HCT116 (cell line): ENCODE data around the gene SLC25A12. TPM values are rescaled to one million over a fixed set of nuclear protein-coding genes. Genes with fewer than 3 reads are reported as not detected.

ENCODE experiments used
- ATAC-seq: fragments of 200-7000 bp; cut with Tn5 transposase; 2 replicates; pipeline ENCODE4 v1.9.1; 2020; ENCODE audit warnings: mild to moderate bottlenecking, moderate library complexity
- BruUV-seq: library from RNA; stranded (reverse); fragments of 400-500 nt; replicated peaks from 2 replicates; lab custom pipeline; 2021; lab: Mats Ljungman, UMichigan
- CTCF ChIA-PET: fragments of 300-600 bp; sonication (Branson Sonifier 250); formaldehyde crosslinking; loops from one replicate; lab custom pipeline; 2021; ENCODE audit warnings: antibody characterized with exemption; lab: Charles Lee
- POLR2A ChIA-PET: fragments of 300-600, 350-600 bp; sonication (Branson Sonifier 250); formaldehyde crosslinking; loops from one replicate; lab custom pipeline; 2021; ENCODE audit warnings: antibody characterized with exemption; lab: Charles Lee
- RAD21 ChIA-PET, 2 experiments: fragments of 300-600 bp; sonication (Branson Sonifier 250); formaldehyde crosslinking; loops; one replicate each; lab custom pipeline; 2023; ENCODE audit warnings: low total read pairs in 2 of 2; ENCODE audit not compliant: uncharacterized antibody in 2 of 2, unreplicated experiment in 2 of 2, low non-redundant PET in 1 of 2; lab: Charles Lee
- DNase-seq: peaks from one replicate; pipeline ENCODE4 v3.0.0-alpha.2; 2010; ENCODE audit warnings: low read depth, low spot score
- H2AFZ ChIP-seq: fragments of 200-600 bp; shearing (Covaris generic), sonication (generic); 2 replicates; pipeline ENCODE4 v1.6.1; 2017; ENCODE audit warnings: low read depth, mixed run types, mixed read lengths, antibody characterized with exemption, low read length; ENCODE audit not compliant: poor library complexity, severe bottlenecking
- H3K27ac ChIP-seq: 2 replicates; pipeline ENCODE4 v1.5.1; 2012; ENCODE audit warnings: low read depth, low read length
- H3K27me3 ChIP-seq: fragments of 200-600 bp; sonication (generic); 2 replicates; pipeline ENCODE4 v1.6.1; 2016; ENCODE audit warnings: mixed run types, low read length, mixed read lengths; ENCODE audit not compliant: insufficient read depth
- H3K36me3 ChIP-seq, 2 experiments: fragments of 200-500 bp in 1 of 2; fragments of 200-600 bp in 1 of 2; sonication (Bioruptor generic) in 1 of 2; sonication (generic) in 1 of 2; 2 replicates each; pipeline versions ENCODE4 v1.5.1 to v1.6.1; 2014 to 2016; ENCODE audit warnings: low read length in 2 of 2, inconsistent platforms in 1 of 2, mixed read lengths in 1 of 2, mixed run types in 1 of 2; ENCODE audit not compliant: insufficient read depth in 2 of 2, control insufficient read depth in 1 of 2
- H3K4me1 ChIP-seq, 2 experiments: fragments of 200-600 bp in 1 of 2; sonication (generic) in 1 of 2; 2 replicates each; pipeline versions ENCODE4 v1.5.1 to v1.6.1; 2012 to 2017; ENCODE audit warnings: low read length in 2 of 2, inconsistent platforms in 1 of 2, mild to moderate bottlenecking in 1 of 2, mixed read lengths in 1 of 2, mixed run types in 1 of 2, moderate library complexity in 1 of 2; ENCODE audit not compliant: insufficient read depth in 2 of 2, control insufficient read depth in 1 of 2
- H3K4me2 ChIP-seq: fragments of 200-600 bp; sonication (generic); 2 replicates; pipeline ENCODE4 v1.6.1; 2017; ENCODE audit warnings: mixed run types, low read length, mixed read lengths
- H3K4me3 ChIP-seq, 2 experiments: fragments of 200-600 bp in 1 of 2; sonication (generic) in 1 of 2; replicated peaks in 1 of 2; 2 replicates each; pipeline ENCODE4 v1.5.1; 2011 to 2016; ENCODE audit warnings: low read length in 2 of 2, control low read depth in 1 of 2, low read depth in 1 of 2, mild to moderate bottlenecking in 1 of 2, mixed read lengths in 1 of 2, mixed run types in 1 of 2
- H3K79me2 ChIP-seq: fragments of 200-600 bp; sonication (generic); 2 replicates; pipeline ENCODE4 v1.6.1; 2017; ENCODE audit warnings: mild to moderate bottlenecking, mixed run types, low read length, moderate library complexity, mixed read lengths; ENCODE audit not compliant: insufficient read depth
- H3K9ac ChIP-seq: fragments of 200-600 bp; sonication (generic); 2 replicates; pipeline ENCODE4 v1.6.1; 2016; ENCODE audit warnings: low read length, mixed read lengths
- H3K9me2 ChIP-seq: fragments of 200-600 bp; sonication (generic), shearing (Covaris generic); 2 replicates; pipeline ENCODE4 v1.6.1; 2017; ENCODE audit warnings: mixed run types, mild to moderate bottlenecking, moderate library complexity; ENCODE audit not compliant: insufficient read depth
- H3K9me3 ChIP-seq, 2 experiments: fragments of 200-500 bp in 1 of 2; fragments of 200-600 bp in 1 of 2; sonication (Bioruptor generic) in 1 of 2; sonication (generic) in 1 of 2; 2 replicates each; pipeline ENCODE4 v1.6.1; 2014 to 2017; ENCODE audit warnings: low read length in 2 of 2, mixed read lengths in 2 of 2, inconsistent platforms in 1 of 2, low read depth in 1 of 2, mild to moderate bottlenecking in 1 of 2, mixed run types in 1 of 2, moderate library complexity in 1 of 2; ENCODE audit not compliant: control insufficient read depth in 1 of 2, insufficient read depth in 1 of 2
- H4K20me1 ChIP-seq: fragments of 200-600 bp; sonication (generic), shearing (Covaris generic); 2 replicates; pipeline ENCODE4 v1.6.1; 2017; ENCODE audit warnings: mixed run types, mild to moderate bottlenecking, moderate library complexity; ENCODE audit not compliant: insufficient read depth
- CTCF ChIP-seq, 3 experiments: fragments of 200-600 bp in 1 of 3; sonication (generic) in 1 of 3; IDR thresholded peaks in 2 of 3; conservative IDR thresholded peaks in 1 of 3; 2 replicates each; pipeline ENCODE4 v1.5.1; 2012 to 2017; ENCODE audit warnings: low read depth in 2 of 3, low read length in 2 of 3, antibody characterized with exemption in 1 of 3, borderline replicate concordance in 1 of 3, control low read depth in 1 of 3, mild to moderate bottlenecking in 1 of 3, mixed read lengths in 1 of 3, mixed run types in 1 of 3, moderate library complexity in 1 of 3; ENCODE audit not compliant: insufficient read depth in 1 of 3
- EGR1 ChIP-seq: IDR thresholded peaks from 2 replicates; pipeline ENCODE4 v1.6.1; 2012; ENCODE audit warnings: low read depth
- ELF1 ChIP-seq: IDR thresholded peaks from 2 replicates; pipeline ENCODE4 v1.6.1; 2012; ENCODE audit warnings: low read depth, borderline replicate concordance
- EZH2 ChIP-seq: fragments of 200-600 bp; sonication (generic); IDR thresholded peaks from 2 replicates; pipeline ENCODE4 v1.6.1; 2017; ENCODE audit warnings: antibody characterized with exemption, mixed run types
- EZH2phosphoT487 ChIP-seq: fragments of 200-600 bp; IDR thresholded peaks from 2 replicates; pipeline ENCODE4 v1.6.1; 2018; ENCODE audit warnings: antibody characterized with exemption, borderline replicate concordance
- FOSL1 ChIP-seq: IDR thresholded peaks from 2 replicates; pipeline ENCODE4 v1.6.1; 2012; ENCODE audit warnings: low read depth
- JUND ChIP-seq: IDR thresholded peaks from 2 replicates; pipeline ENCODE4 v1.6.1; 2012
- MAX ChIP-seq: IDR thresholded peaks from 2 replicates; pipeline ENCODE4 v1.6.1; 2012
- POLR2A ChIP-seq: IDR thresholded peaks from 2 replicates; pipeline ENCODE4 v1.7.0; 2011; ENCODE audit warnings: borderline replicate concordance; ENCODE audit not compliant: insufficient read depth, insufficient read length; ENCODE audit errors: extremely low read depth
- POLR2AphosphoS5 ChIP-seq: IDR thresholded peaks from 2 replicates; pipeline ENCODE4 v1.6.1; 2011; ENCODE audit warnings: mild to moderate bottlenecking, low read depth, low read length, moderate library complexity
- REST ChIP-seq: IDR thresholded peaks from 2 replicates; pipeline ENCODE4 v1.6.1; 2012; ENCODE audit warnings: low read depth
- SIN3A ChIP-seq: IDR thresholded peaks from 2 replicates; pipeline ENCODE4 v1.6.1; 2012; ENCODE audit warnings: low read depth
- SP1 ChIP-seq: IDR thresholded peaks from 2 replicates; pipeline ENCODE4 v1.6.1; 2012; ENCODE audit warnings: low read depth
- TCF7L2 ChIP-seq: IDR thresholded peaks from 2 replicates; pipeline ENCODE4 v1.7.0; 2011; ENCODE audit warnings: borderline replicate concordance, inconsistent platforms; ENCODE audit not compliant: insufficient read depth, insufficient read length; ENCODE audit errors: extremely low read depth
- YY1 ChIP-seq: IDR thresholded peaks from 2 replicates; pipeline ENCODE4 v1.6.1; 2011; ENCODE audit warnings: low read length, low read depth, moderate library complexity, mild to moderate bottlenecking; ENCODE audit not compliant: insufficient replicate concordance; ENCODE audit errors: extremely low read depth
- ZBTB33 ChIP-seq: IDR thresholded peaks from 2 replicates; pipeline ENCODE4 v1.6.1; 2011; ENCODE audit warnings: mild to moderate bottlenecking, low read length, moderate library complexity; ENCODE audit not compliant: insufficient replicate concordance; ENCODE audit errors: extremely low read depth
- ZFX ChIP-seq: fragments of 450-650 bp; IDR thresholded peaks from 2 replicates; pipeline ENCODE4 v1.6.1; 2017
- ZNF274 ChIP-seq: fragments of 200-500 bp; sonication (Bioruptor generic); IDR thresholded peaks from 2 replicates; pipeline ENCODE4 v1.6.1; 2014; ENCODE audit warnings: mild to moderate bottlenecking, low read depth, low read length, inconsistent platforms
- intact Hi-C: fragments of 100-400 bp; cut with micrococcal nuclease; formaldehyde crosslinking; loops from 2 replicates; pipeline ENCODE4 v1.10.0; 2022
- total RNA-seq: library from RNA; stranded (reverse); gene quantifications from one replicate; pipeline ENCODE4 v1.2.1, GENCODE V29; 2021; ENCODE audit not compliant: unreplicated experiment

The SLC25A12 gene
- total RNA-seq, 1 experiment from 2014 or later: 16.0 TPM

GRCh38 chr2:171745141-171745540 is 148.9 kb downstream of the SLC25A12 start:
- intact Hi-C loops: no loop called here
- CTCF ChIA-PET: no interaction called here
- Histone ChIP-seq H3K4me3 (no peak overlapping the region), H3K9me2 (no peaks in the 10 kb centered on the region), H3K27me3 (no peaks in the 10 kb centered on the region), H3K9ac (no peak overlapping the region), H3K9me3 (no peaks in the 10 kb centered on the region), H3K79me2 (no peaks in the 10 kb centered on the region), H3K4me1 (no peaks in the 10 kb centered on the region), H3K36me3 (peaks cover 0 to 23% of the 10 kb centered on the region in 2 experiments; a peak in 1 of 4 replicates), H3K27ac (no peak overlapping the region), H2AFZ (no peak overlapping the region), H3K4me2 (no peak overlapping the region), H4K20me1 (no peaks in the 10 kb centered on the region)
- no TSS peak for BruUV-seq
- no peak for DNase-seq
- RAD21 ChIA-PET: no interaction called here
- no peak for ATAC-seq
- no peak for TF ChIP-seq SP1
- no peak for TF ChIP-seq TCF7L2
- no peak for TF ChIP-seq EGR1
- no peak for TF ChIP-seq ZBTB33
- TF ChIP-seq ZNF274: no peak
- TF ChIP-seq YY1: no peak
- no peak for TF ChIP-seq CTCF (IDR thresholded peaks at IDR 0.05 in 2 of 3, conservative IDR thresholded peaks at IDR 0.05 in 1 of 3; ENCODE audit: borderline replicate concordance in 1 of 3, insufficient read depth in 1 of 3, low read depth in 2 of 3, low read length in 2 of 3)
- TF ChIP-seq MAX: no peak
- TF ChIP-seq JUND: no peak
- TF ChIP-seq REST: no peak
- TF ChIP-seq EZH2: no peak
- TF ChIP-seq FOSL1: no peak
- no peak for TF ChIP-seq SIN3A
- no peak for TF ChIP-seq ELF1
- no peak for TF ChIP-seq POLR2AphosphoS5
- no peak for TF ChIP-seq POLR2A
- TF ChIP-seq EZH2phosphoT487: no peak
- TF ChIP-seq ZFX: no peak
- POLR2A ChIA-PET: no interaction called here
